HFF-Myc (cell line): ENCODE measurements around the gene CDH13.

Source experiments
- DNase-seq: peaks from one replicate; pipeline ENCODE4 v3.0.0-alpha.2; 2011; ENCODE audit warnings: low read depth; ENCODE audit errors: extremely low read depth
- H3K4me3 ChIP-seq: replicated peaks from 2 replicates; pipeline ENCODE4 v1.5.1; 2011; ENCODE audit warnings: low read depth, mild to moderate bottlenecking, control low read depth, low read length
- CTCF ChIP-seq: IDR thresholded peaks from 2 replicates; pipeline ENCODE4 v1.5.1; 2012; ENCODE audit warnings: mild to moderate bottlenecking, low read depth, low read length, control low read depth; ENCODE audit errors: missing control alignments

The CDH13 gene

GRCh38 chr16:83021746-83022145 is 395.0 kb downstream of the CDH13 start:
- no peak overlapping the region for H3K4me3 ChIP-seq
- DNase-seq = no peak
- no peak for TF ChIP-seq CTCF

GRCh38 chr16:83023011-83023410 is 396.2 kb downstream of the CDH13 start:
- H3K4me3 ChIP-seq = no peak overlapping the region
- no peak for DNase-seq
- no peak for TF ChIP-seq CTCF

- H3K4me3 ChIP-seq = no peak overlapping the region
- no peak for TF ChIP-seq CTCF
- DNase-seq = no peak
Observed at GRCh38 chr16:83023640-83024039, 396.9 kb downstream of the CDH13 start.

GRCh38 chr16:83027973-83028372 is 401.2 kb downstream of the CDH13 start:
- TF ChIP-seq CTCF = no peak
- no peak overlapping the region for H3K4me3 ChIP-seq
- DNase-seq = no peak

- TF ChIP-seq CTCF = no peak
- no peak overlapping the region for H3K4me3 ChIP-seq
- DNase-seq = no peak
Observed at GRCh38 chr16:83029467-83029866, 402.7 kb downstream of the CDH13 start.

- H3K4me3 ChIP-seq = no peak overlapping the region
- no peak for DNase-seq
- no peak for TF ChIP-seq CTCF
Observed at GRCh38 chr16:83031524-83031923, 404.8 kb downstream of the CDH13 start.

- no peak for TF ChIP-seq CTCF
- DNase-seq = no peak
- H3K4me3 ChIP-seq = no peak overlapping the region
Observed at GRCh38 chr16:83037102-83037501, 410.3 kb downstream of the CDH13 start.
